Suprapubic skin (tissue), 3 donors: ENCODE results near the gene TF.

Experiments
- EP300 ChIP-seq: sonication (generic); formaldehyde crosslinking; IDR thresholded peaks from one replicate; pipeline ENCODE4 v1.6.1; 2017; ENCODE audit warnings: antibody characterized with exemption
- POLR2A ChIP-seq, 2 donors: fragments of 450-650 bp; IDR thresholded peaks; one replicate each; pipeline ENCODE4 v1.6.1; 2017; ENCODE audit warnings: antibody characterized with exemption in 2 of 2, mild to moderate bottlenecking in 2 of 2, moderate library complexity in 2 of 2
- TF ChIP-seq, protein P1 (sequence below), 2 donors: fragments of 200-600 bp in 1 of 2; fragments of 450-650 bp in 1 of 2; sonication (generic) in 1 of 2; IDR thresholded peaks; one replicate each; pipeline ENCODE4 v1.5.1; 2016 to 2019; ENCODE audit warnings: antibody characterized with exemption in 2 of 2, mild to moderate bottlenecking in 1 of 2, moderate library complexity in 1 of 2

GRCh38 chr3:133756716-133757694 is 10.8 kb downstream of the TF start:
- TF ChIP-seq, protein P1, sequence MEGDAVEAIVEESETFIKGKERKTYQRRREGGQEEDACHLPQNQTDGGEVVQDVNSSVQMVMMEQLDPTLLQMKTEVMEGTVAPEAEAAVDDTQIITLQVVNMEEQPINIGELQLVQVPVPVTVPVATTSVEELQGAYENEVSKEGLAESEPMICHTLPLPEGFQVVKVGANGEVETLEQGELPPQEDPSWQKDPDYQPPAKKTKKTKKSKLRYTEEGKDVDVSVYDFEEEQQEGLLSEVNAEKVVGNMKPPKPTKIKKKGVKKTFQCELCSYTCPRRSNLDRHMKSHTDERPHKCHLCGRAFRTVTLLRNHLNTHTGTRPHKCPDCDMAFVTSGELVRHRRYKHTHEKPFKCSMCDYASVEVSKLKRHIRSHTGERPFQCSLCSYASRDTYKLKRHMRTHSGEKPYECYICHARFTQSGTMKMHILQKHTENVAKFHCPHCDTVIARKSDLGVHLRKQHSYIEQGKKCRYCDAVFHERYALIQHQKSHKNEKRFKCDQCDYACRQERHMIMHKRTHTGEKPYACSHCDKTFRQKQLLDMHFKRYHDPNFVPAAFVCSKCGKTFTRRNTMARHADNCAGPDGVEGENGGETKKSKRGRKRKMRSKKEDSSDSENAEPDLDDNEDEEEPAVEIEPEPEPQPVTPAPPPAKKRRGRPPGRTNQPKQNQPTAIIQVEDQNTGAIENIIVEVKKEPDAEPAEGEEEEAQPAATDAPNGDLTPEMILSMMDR (IDR thresholded peaks at IDR 0.05) = no peak
- no peak for TF ChIP-seq EP300
- no peak for TF ChIP-seq POLR2A (IDR thresholded peaks at IDR 0.05)
